BJ (cell line): ENCODE measurements around the gene HDAC11. TPM values are rescaled to one million over a fixed set of nuclear protein-coding genes. Genes with fewer than 3 reads are reported as not detected.
A peak's percentile ranks its signal among the peaks of the same experiment; 100 is the strongest.

Experiments used
- CTCF ChIA-PET: fragments of 350-600 bp; formaldehyde crosslinking; extraction: SDS; loops from one replicate; lab custom pipeline; 2021; ENCODE audit warnings: antibody characterized with exemption, inconsistent platforms; lab: Yijun Ruan, JAX
- POLR2A ChIA-PET: fragments of 300-600 bp; sonication (Branson Sonifier 250); formaldehyde crosslinking; extraction: SDS; loops from one replicate; lab custom pipeline; 2021; ENCODE audit warnings: antibody characterized with exemption; lab: Charles Lee
- DNase-seq: peaks from one replicate; pipeline ENCODE4 v3.0.0-alpha.2; 2011; ENCODE audit warnings: low read depth
- H3K27me3 ChIP-seq: 2 replicates; pipeline ENCODE4 v1.6.0; 2011; ENCODE audit warnings: low read length; ENCODE audit not compliant: control insufficient read depth, insufficient read depth
- H3K36me3 ChIP-seq: 2 replicates; pipeline ENCODE4 v1.5.1; 2011; ENCODE audit warnings: low read length; ENCODE audit not compliant: control insufficient read depth, insufficient read depth
- H3K4me3 ChIP-seq: 2 replicates; pipeline ENCODE4 v1.5.1; 2011; ENCODE audit warnings: low read depth, mild to moderate bottlenecking, control low read depth, low read length
- CTCF ChIP-seq: IDR thresholded peaks from 2 replicates; pipeline ENCODE4 v1.5.1; 2011; ENCODE audit warnings: low read depth, mild to moderate bottlenecking, control low read depth, inconsistent platforms, low read length, moderate library complexity; ENCODE audit not compliant: insufficient read depth
- polyA plus RNA-seq: library from polyadenylated mRNA; depleted of rRNA; stranded (reverse); fragments of >200 nt; gene quantifications from 2 replicates; pipeline ENCODE4 v1.2.3, GENCODE V29; 2011

Gene HDAC11
- polyA plus RNA-seq, 1 experiment, result 16.0 TPM

- ChIA-PET CTCF (interaction anchor here (1.3 to 6.3 kb wide), 11 partner anchors 9 to 360 kb away, joined by 3 to 99 read pairs (median 5); partner anchors contain the start of gene HDAC11), POLR2A (no interaction called here)
- DNase-seq, result no peak
Observed at GRCh38 chr3:13451301-13451673, 28.8 kb upstream of the HDAC11 start.

GRCh38 chr3:13452490-13453335, 27.4 kb upstream of the HDAC11 start:
- no peak overlapping the region for H3K4me3 ChIP-seq
- CTCF ChIA-PET, result interaction anchor here (0.6 to 6.3 kb wide), 37 partner anchors 9 to 1179 kb away, joined by 3 to 99 read pairs (median 4); partner anchors contain the start of gene HDAC11
- POLR2A ChIA-PET, result no interaction called here

More at GRCh38 chr3:13451301-13451673, 28.8 kb upstream of the HDAC11 start:
- no peak for TF ChIP-seq CTCF
- no peaks in the 10 kb centered on the region for H3K36me3 ChIP-seq
- no peaks in the 10 kb centered on the region; the same call in 1 of the 2 replicates for H3K27me3 ChIP-seq
- peak overlapping the region; percentile 51 for H3K4me3 ChIP-seq

GRCh38 chr3:13455644-13456043, 24.5 kb upstream of the HDAC11 start:
- Histone ChIP-seq H3K27me3 (peaks cover 2% of the 10 kb centered on the region), H3K36me3 (no peaks in the 10 kb centered on the region), H3K4me3 (no peak overlapping the region)
- no peak for TF ChIP-seq CTCF
- DNase-seq, result no peak
- ChIA-PET POLR2A (no interaction called here), CTCF (interaction anchor here (1.0 to 6.3 kb wide), 2 partner anchors 192 to 364 kb away, joined by 3 to 99 read pairs; no protein-coding TSS in a partner anchor)

More at GRCh38 chr3:13452490-13453335, 27.4 kb upstream of the HDAC11 start:
- DNase-seq, result no peak
- Histone ChIP-seq H3K36me3 (no peaks in the 10 kb centered on the region), H3K27me3 (peaks cover 2% of the 10 kb centered on the region)
- peak; percentile 68 for TF ChIP-seq CTCF

GRCh38 chr3:13457593-13457992, 22.5 kb upstream of the HDAC11 start:
- Histone ChIP-seq H3K27me3 (peaks cover 4% of the 10 kb centered on the region), H3K4me3 (no peak overlapping the region), H3K36me3 (no peaks in the 10 kb centered on the region)
- DNase-seq, result no peak
- TF ChIP-seq CTCF, result no peak
- ChIA-PET POLR2A (no interaction called here), CTCF (interaction anchor here (1.7 to 2.1 kb wide), 2 partner anchors 200 to 366 kb away, joined by 4 to 6 read pairs; no protein-coding TSS in a partner anchor)

GRCh38 chr3:13459605-13460340, 20.3 kb upstream of the HDAC11 start:
- H3K27me3 ChIP-seq, result peaks cover 6% of the 10 kb centered on the region
- no peaks in the 10 kb centered on the region for H3K36me3 ChIP-seq
- ChIA-PET CTCF (interaction anchor here (2.1 kb wide), 1 partner anchor 368 kb away, joined by 6 read pairs; no protein-coding TSS in a partner anchor), POLR2A (no interaction called here)
- no peak overlapping the region for H3K4me3 ChIP-seq
- no peak for TF ChIP-seq CTCF
- no peak for DNase-seq
